OCI-LY3 (cell line): ENCODE measurements around the gene NR6A1.

Experiments used
- H2AFZ ChIP-seq: fragments of 200-600, 300-600 bp; shearing (Covaris generic); 2 replicates; pipeline ENCODE4 v1.6.0; 2014; ENCODE audit warnings: antibody characterized with exemption, low read depth, low read length
- H3K27ac ChIP-seq: fragments of 200-600, 300-600 bp; sonication (generic); 2 replicates; pipeline ENCODE4 v1.5.1; 2014; ENCODE audit warnings: mild to moderate bottlenecking, low read length, moderate library complexity, mixed read lengths
- H3K27me3 ChIP-seq: fragments of 200-600, 300-600 bp; sonication (generic); 2 replicates; pipeline ENCODE4 v1.6.1; 2014; ENCODE audit warnings: low read depth, low read length, mixed read lengths
- H3K36me3 ChIP-seq: fragments of 200-600, 300-600 bp; sonication (generic); replicated peaks from 2 replicates; pipeline ENCODE3; 2014; ENCODE audit warnings: low read depth, low read length, mixed read lengths
- H3K4me1 ChIP-seq: fragments of 300-600, 200-600 bp; sonication (generic); 2 replicates; pipeline ENCODE4 v1.6.1; 2014; ENCODE audit warnings: low read length, mixed read lengths
- H3K4me2 ChIP-seq: fragments of 200-600, 300-600 bp; sonication (generic); 2 replicates; pipeline ENCODE4 v1.6.1; 2014; ENCODE audit warnings: low read length, mixed read lengths
- H3K4me3 ChIP-seq: fragments of 300-600, 200-600 bp; sonication (generic); 2 replicates; pipeline ENCODE4 v1.5.1; 2014; ENCODE audit warnings: antibody characterized with exemption, mild to moderate bottlenecking, low read length, moderate library complexity
- H3K79me2 ChIP-seq: fragments of 300-600, 200-600 bp; shearing (Covaris generic); 2 replicates; pipeline ENCODE4 v1.6.1; 2014; ENCODE audit warnings: mild to moderate bottlenecking, low read length, mixed read lengths
- H3K9ac ChIP-seq: fragments of 300-600, 200-600 bp; shearing (Covaris generic); 2 replicates; pipeline ENCODE4 v1.6.0; 2014; ENCODE audit warnings: mild to moderate bottlenecking, low read length, moderate library complexity
- H3K9me3 ChIP-seq: fragments of 200-600, 300-600 bp; shearing (Covaris generic); 2 replicates; pipeline ENCODE4 v1.6.1; 2014; ENCODE audit warnings: low read length, mixed read lengths; ENCODE audit not compliant: insufficient read depth
- H4K20me1 ChIP-seq: fragments of 200-600, 300-600 bp; sonication (generic); 2 replicates; pipeline ENCODE4 v1.6.1; 2016; ENCODE audit warnings: low read length, mixed read lengths; ENCODE audit not compliant: insufficient read depth
- EZH2phosphoT487 ChIP-seq: fragments of 200-600 bp; shearing (Covaris generic); IDR thresholded peaks from 2 replicates; pipeline ENCODE4 v1.6.1; 2018; ENCODE audit warnings: antibody characterized with exemption, mixed run types, low read depth
- TF ChIP-seq, protein P1 (sequence below): fragments of 200-600, 300-600 bp; sonication (generic); IDR thresholded peaks from 2 replicates; pipeline ENCODE4 v1.5.1; 2014; ENCODE audit warnings: antibody characterized with exemption, low read length, low read depth

Gene NR6A1

DNA sequence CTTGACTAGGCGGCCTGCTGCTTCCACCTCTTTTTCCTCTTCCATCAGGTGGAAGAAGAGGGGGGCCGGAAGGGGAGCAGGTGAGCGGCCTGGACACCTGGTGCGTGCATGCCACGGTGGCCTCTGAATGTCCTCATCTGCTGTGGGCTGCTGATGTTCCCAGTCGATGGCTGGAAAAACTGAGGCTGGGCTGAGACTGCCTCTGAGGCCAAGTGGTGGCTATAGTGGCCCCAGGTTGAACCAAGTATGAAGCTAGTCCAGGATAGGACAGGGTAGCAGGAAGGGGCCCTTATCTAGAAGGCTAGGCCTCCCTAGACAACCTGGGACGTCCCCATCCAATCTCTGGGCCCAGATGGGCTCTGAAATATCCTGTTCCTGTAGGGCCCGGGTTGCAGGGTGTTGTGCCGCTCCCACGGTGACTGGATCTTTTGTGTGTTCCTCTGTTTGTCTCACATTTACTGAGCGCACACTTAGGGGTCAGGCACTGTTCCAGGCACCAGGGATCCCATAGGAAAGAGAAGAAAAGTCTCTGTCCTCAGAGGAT, 263.2 kb downstream of the NR6A1 start:
- Histone ChIP-seq H2AFZ (no peak overlapping the region), H3K4me3 (no peak overlapping the region), H3K79me2 (no peaks in the 10 kb centered on the region), H3K4me2 (no peak overlapping the region), H3K9ac (no peak overlapping the region), H3K4me1 (no peaks in the 10 kb centered on the region), H4K20me1 (no peaks in the 10 kb centered on the region), H3K9me3 (no peaks in the 10 kb centered on the region), H3K36me3 (no peaks in the 10 kb centered on the region), H3K27me3 (no peaks in the 10 kb centered on the region), H3K27ac (no peak overlapping the region)
- no peak for TF ChIP-seq EZH2phosphoT487
- TF ChIP-seq, protein P1, sequence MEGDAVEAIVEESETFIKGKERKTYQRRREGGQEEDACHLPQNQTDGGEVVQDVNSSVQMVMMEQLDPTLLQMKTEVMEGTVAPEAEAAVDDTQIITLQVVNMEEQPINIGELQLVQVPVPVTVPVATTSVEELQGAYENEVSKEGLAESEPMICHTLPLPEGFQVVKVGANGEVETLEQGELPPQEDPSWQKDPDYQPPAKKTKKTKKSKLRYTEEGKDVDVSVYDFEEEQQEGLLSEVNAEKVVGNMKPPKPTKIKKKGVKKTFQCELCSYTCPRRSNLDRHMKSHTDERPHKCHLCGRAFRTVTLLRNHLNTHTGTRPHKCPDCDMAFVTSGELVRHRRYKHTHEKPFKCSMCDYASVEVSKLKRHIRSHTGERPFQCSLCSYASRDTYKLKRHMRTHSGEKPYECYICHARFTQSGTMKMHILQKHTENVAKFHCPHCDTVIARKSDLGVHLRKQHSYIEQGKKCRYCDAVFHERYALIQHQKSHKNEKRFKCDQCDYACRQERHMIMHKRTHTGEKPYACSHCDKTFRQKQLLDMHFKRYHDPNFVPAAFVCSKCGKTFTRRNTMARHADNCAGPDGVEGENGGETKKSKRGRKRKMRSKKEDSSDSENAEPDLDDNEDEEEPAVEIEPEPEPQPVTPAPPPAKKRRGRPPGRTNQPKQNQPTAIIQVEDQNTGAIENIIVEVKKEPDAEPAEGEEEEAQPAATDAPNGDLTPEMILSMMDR: no peak

DNA sequence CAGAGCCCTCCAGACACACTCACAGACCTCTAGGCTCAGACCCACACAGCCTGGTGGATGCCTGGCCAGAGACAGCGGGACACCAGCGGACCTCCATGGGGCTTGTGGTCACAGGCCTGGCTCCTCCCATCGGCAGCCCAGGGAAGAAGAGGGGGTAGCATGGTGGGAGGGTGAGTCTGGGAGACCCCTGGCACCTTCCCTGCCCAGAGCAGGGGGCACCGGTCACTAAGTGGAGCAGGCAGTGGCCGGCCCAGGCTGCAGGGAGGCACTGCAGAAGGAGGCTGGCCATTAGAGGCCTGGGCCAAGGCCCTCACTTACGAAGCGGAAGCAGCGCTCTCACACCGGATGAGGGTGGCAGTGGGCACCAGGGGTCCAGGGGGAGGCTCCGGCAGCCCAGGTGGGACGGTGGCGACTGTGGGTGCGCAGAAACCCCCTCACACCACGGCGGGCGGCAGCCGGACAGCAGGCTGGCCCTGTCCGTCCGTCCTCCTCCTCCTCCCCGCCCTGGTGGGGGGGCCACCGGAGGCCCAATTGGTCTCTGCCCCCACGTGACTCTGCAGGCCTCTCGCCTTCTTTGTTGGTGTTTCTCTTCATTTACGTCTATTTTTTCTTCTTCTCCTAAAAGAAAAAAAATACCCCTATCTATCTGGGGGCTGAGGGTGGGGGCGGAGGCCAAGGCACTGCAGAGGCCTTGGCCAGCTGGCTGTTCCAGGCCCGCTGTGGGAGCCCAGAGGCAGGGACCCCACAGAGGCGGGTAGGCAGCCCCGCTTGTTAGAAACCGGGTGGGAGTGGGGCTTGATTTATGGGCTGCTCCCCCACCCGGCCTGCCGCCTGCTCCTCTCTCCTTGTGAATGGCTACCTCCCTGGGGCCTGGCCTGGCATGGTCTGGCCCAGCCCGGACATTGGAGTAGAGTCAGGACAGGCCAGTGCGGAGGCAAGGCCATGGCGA, 263.9 kb downstream of the NR6A1 start, which contains the start of gene NR5A1:
Gene NR5A1, minus strand, starts transcription at position 469 of the 949 bp plus-strand sequence. CDS start 4,004 bp downstream, outside the sequence.
- Histone ChIP-seq H3K4me1 (no peaks in the 10 kb centered on the region), H3K36me3 (no peaks in the 10 kb centered on the region), H3K9me3 (no peaks in the 10 kb centered on the region), H3K9ac (no peak within 1 kb of the TSS), H3K79me2 (no peaks in the 10 kb centered on the region), H2AFZ (no peak within 1 kb of the TSS), H3K27me3 (no peaks in the 10 kb centered on the region), H3K4me2 (no peak within 1 kb of the TSS), H3K27ac (no peak within 1 kb of the TSS), H4K20me1 (no peaks in the 10 kb centered on the region), H3K4me3 (no peak within 1 kb of the TSS)
- TF ChIP-seq, protein P1: no peak
- no peak for TF ChIP-seq EZH2phosphoT487

DNA sequence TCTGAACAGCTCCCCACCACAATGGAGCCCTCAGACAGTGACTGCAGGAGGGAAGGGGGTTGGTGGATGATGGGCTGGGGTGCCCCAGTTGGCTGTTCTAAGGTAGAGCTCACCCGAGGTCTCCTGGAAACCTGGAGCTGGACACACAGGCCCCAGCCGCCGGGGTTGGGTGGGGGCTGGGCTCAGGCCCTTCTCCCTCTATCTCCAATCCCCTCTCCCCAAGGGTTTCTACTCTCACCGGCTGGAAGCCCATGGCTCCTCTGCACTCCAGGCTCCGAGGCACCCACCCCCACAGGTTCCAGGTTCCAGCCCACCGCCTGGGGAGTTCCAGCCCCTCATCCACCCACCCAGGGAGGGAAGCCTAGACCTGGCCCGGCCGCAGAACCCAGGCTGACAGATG, 264.7 kb downstream of the NR6A1 start:
- Histone ChIP-seq H3K27me3 (no peaks in the 10 kb centered on the region), H3K27ac (no peak overlapping the region)

DNA sequence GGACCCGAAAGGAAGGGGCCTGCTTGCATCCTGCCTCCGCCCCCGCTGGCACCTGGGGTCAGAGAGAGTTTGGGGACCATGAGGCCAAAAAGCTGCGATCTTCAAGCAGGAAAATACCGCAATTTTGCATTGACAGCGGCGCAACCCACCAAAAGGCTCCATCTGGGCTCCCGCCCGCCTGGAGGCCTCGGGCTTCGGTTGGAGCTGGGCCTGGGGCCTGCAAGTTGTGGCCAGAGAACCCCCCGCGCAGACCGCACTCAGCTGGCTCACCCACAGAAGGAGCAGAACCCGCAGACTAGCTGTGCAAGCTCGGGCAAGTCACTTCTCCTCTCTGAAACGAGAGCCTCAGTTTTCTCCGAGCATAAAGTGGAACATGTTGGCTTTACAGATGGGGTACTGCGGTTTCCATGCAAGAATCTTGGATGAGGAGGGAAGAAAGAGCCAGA, 265.2 kb downstream of the NR6A1 start:
- Histone ChIP-seq H3K27ac (no peak overlapping the region), H3K4me2 (no peak overlapping the region), H3K36me3 (no peaks in the 10 kb centered on the region), H3K4me3 (no peak overlapping the region), H3K27me3 (no peaks in the 10 kb centered on the region), H3K9ac (no peak overlapping the region), H4K20me1 (no peaks in the 10 kb centered on the region), H3K79me2 (no peaks in the 10 kb centered on the region), H3K4me1 (peaks cover 3% of the 10 kb centered on the region; the same call in 1 of the 2 replicates), H3K9me3 (no peaks in the 10 kb centered on the region), H2AFZ (no peak overlapping the region)
- TF ChIP-seq EZH2phosphoT487: no peak
- TF ChIP-seq, protein P1: no peak

More for the DNA sequence above, 264.7 kb downstream of the NR6A1 start:
- no peaks in the 10 kb centered on the region for H3K36me3 ChIP-seq
- H3K79me2 ChIP-seq: no peaks in the 10 kb centered on the region
- no peak overlapping the region for H3K4me3 ChIP-seq
- no peaks in the 10 kb centered on the region for H4K20me1 ChIP-seq
- TF ChIP-seq, protein P1: no peak
- TF ChIP-seq EZH2phosphoT487: no peak
- no peak overlapping the region for H2AFZ ChIP-seq
- no peaks in the 10 kb centered on the region for H3K4me1 ChIP-seq
- H3K9ac ChIP-seq: no peak overlapping the region
- no peaks in the 10 kb centered on the region for H3K9me3 ChIP-seq
- no peak overlapping the region for H3K4me2 ChIP-seq
